Renal cortical epithelial cell (primary cell): Measurements from ENCODE around the gene CTSW. TPM values are rescaled to one million over a fixed set of nuclear protein-coding genes. Genes with fewer than 3 reads are reported as not detected.

ENCODE experiments used
- DNase-seq: peaks from one replicate; pipeline ENCODE4 v3.0.0-alpha.2; 2011; ENCODE audit warnings: low read depth
- total RNA-seq: library from RNA; depleted of rRNA; stranded (reverse); fragments of >200 nt; gene quantifications from 2 replicates; pipeline ENCODE4 v1.2.3, GENCODE V29; 2014

Gene CTSW
- total RNA-seq, 1 donor from 2014 or later = not detected

GRCh38 chr11:65927904-65928397, 48.3 kb downstream of the CTSW start:
- DNase-seq = no peak

GRCh38 chr11:65928667-65929066, 49.0 kb downstream of the CTSW start:
- DNase-seq = no peak

- no peak for DNase-seq
These were observed 52.3 kb downstream of the CTSW start for GRCh38 chr11:65931773-65932557.

- no peak for DNase-seq
These were observed 52.9 kb downstream of the CTSW start for GRCh38 chr11:65932558-65932919.

Other genes starting within 250 kb of the CTSW start
- gene SIPA1, start 241.7 kb upstream of the CTSW start, total RNA-seq = 16.8 and 29.1 TPM in 2 replicates
- gene RELA, start 216.9 kb upstream of the CTSW start, total RNA-seq = 15.3 and 23.2 TPM in 2 replicates
- gene KAT5, start 167.6 kb upstream of the CTSW start, total RNA-seq = 29.5 and 33.7 TPM in 2 replicates
- gene RNASEH2C, start 159.0 kb upstream of the CTSW start, total RNA-seq = 17.2 and 21.5 TPM in 2 replicates
- gene AP5B1, start 98.9 kb upstream of the CTSW start, total RNA-seq = 10.6 and 17.2 TPM in 2 replicates
- 0.20 and 5.2 TPM in 2 replicates for gene OVOL1, start 92.8 kb upstream of the CTSW start, total RNA-seq
- 0.40 TPM in 1 of 2 replicates, not detected in the other for gene SNX32, start 45.9 kb upstream of the CTSW start, total RNA-seq
- gene CFL1, start 21.7 kb upstream of the CTSW start, total RNA-seq = 1,035 and 1,160 TPM in 2 replicates
- 37.0 and 52.4 TPM in 2 replicates for gene MUS81, start 19.4 kb upstream of the CTSW start, total RNA-seq
- 18.9 and 35.0 TPM in 2 replicates for gene EFEMP2, start 7.0 kb upstream of the CTSW start, total RNA-seq
- gene FIBP, start 8.6 kb downstream of the CTSW start, total RNA-seq = 96.8 and 192 TPM in 2 replicates
- 10.0 and 13.5 TPM in 2 replicates for gene CCDC85B, start 10.8 kb downstream of the CTSW start, total RNA-seq
- 4.2 and 9.7 TPM in 2 replicates for gene FOSL1, start 20.6 kb downstream of the CTSW start, total RNA-seq
- 6.9 and 15.7 TPM in 2 replicates for gene C11orf68, start 39.2 kb downstream of the CTSW start, total RNA-seq
- gene DRAP1, start 39.6 kb downstream of the CTSW start, total RNA-seq = 54.2 and 117 TPM in 2 replicates
- not detected in 2 replicates for gene TSGA10IP, start 65.6 kb downstream of the CTSW start, total RNA-seq
- 10.8 and 43.3 TPM in 2 replicates for gene SART1, start 81.9 kb downstream of the CTSW start, total RNA-seq
- 38.0 and 39.0 TPM in 2 replicates for gene EIF1AD, start 122.3 kb downstream of the CTSW start, total RNA-seq
- 10.6 and 14.3 TPM in 2 replicates for gene BANF1, start 122.7 kb downstream of the CTSW start, total RNA-seq
- 2.3 and 140 TPM in 2 replicates for gene CST6, start 132.2 kb downstream of the CTSW start, total RNA-seq
- gene CATSPER1, start 146.6 kb downstream of the CTSW start, total RNA-seq = 0.65 TPM in 1 of 2 replicates, not detected in the other
- 0.87 and 1.8 TPM in 2 replicates for gene GAL3ST3, start 169.3 kb downstream of the CTSW start, total RNA-seq
- gene SF3B2, start 172.5 kb downstream of the CTSW start, total RNA-seq = 122 and 141 TPM in 2 replicates
- gene PACS1, start 190.4 kb downstream of the CTSW start, total RNA-seq = 19.4 and 61.2 TPM in 2 replicates